Lower leg skin (tissue), 3 donors: ENCODE measurements around the gene GNB1L.

Experiments used
- POLR2A ChIP-seq, 2 donors: fragments of 450-650 bp; IDR thresholded peaks; one replicate each; pipeline ENCODE4 v1.6.1; 2016 to 2017; ENCODE audit warnings: antibody characterized with exemption in 2 of 2, mild to moderate bottlenecking in 1 of 2, moderate library complexity in 1 of 2
- TF ChIP-seq, protein P1 (sequence below), 3 donors: fragments of 450-650 bp; IDR thresholded peaks; one replicate each; pipeline ENCODE4 v1.5.1; 2016; ENCODE audit warnings: antibody characterized with exemption in 3 of 3, mild to moderate bottlenecking in 3 of 3, moderate library complexity in 2 of 3

DNA sequence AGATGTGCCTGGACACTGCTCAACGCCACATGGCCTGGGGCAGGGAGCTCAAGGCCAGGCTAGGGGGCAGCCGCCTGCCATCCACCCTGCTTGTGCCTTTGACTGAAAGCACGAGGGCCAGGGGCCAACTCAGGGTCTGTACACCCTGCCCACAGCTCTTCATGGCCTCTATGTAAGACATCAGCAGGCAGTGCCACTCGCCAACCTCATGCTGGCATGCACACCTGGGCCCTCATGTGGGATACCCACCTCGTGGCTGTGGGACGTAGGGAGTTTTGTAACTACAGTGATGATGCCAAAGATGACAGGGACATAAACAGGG is 68.4 kb downstream of the GNB1L start:
- TF ChIP-seq, protein P1, sequence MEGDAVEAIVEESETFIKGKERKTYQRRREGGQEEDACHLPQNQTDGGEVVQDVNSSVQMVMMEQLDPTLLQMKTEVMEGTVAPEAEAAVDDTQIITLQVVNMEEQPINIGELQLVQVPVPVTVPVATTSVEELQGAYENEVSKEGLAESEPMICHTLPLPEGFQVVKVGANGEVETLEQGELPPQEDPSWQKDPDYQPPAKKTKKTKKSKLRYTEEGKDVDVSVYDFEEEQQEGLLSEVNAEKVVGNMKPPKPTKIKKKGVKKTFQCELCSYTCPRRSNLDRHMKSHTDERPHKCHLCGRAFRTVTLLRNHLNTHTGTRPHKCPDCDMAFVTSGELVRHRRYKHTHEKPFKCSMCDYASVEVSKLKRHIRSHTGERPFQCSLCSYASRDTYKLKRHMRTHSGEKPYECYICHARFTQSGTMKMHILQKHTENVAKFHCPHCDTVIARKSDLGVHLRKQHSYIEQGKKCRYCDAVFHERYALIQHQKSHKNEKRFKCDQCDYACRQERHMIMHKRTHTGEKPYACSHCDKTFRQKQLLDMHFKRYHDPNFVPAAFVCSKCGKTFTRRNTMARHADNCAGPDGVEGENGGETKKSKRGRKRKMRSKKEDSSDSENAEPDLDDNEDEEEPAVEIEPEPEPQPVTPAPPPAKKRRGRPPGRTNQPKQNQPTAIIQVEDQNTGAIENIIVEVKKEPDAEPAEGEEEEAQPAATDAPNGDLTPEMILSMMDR (IDR thresholded peaks at IDR 0.05) = no peak
- TF ChIP-seq POLR2A (IDR thresholded peaks at IDR 0.05) = no peak
